ENCODE results near the gene SPRY2.

- TF ChIP-seq POLR2AphosphoS5 (IDR thresholded peaks at IDR 0.05) (no peak), POLR2A (IDR thresholded peaks at IDR 0.05; ENCODE audit: low read depth) (no peak), CTCF (IDR thresholded peaks at IDR 0.05) (no peak), EP300 (IDR thresholded peaks at IDR 0.05) (no peak)
Measured at GRCh38 chr13:80305737-80306136, 35.2 kb downstream of the SPRY2 start.
